NT2/D1 (cell line): ENCODE measurements around the gene NUMA1.

Experiments
- SUZ12 ChIP-seq: IDR thresholded peaks from 2 replicates; pipeline ENCODE4 v1.6.1; 2011; ENCODE audit not compliant: insufficient read length, insufficient read depth; ENCODE audit errors: extremely low read depth
- YY1 ChIP-seq: IDR thresholded peaks from 2 replicates; pipeline ENCODE4 v1.6.1; 2011; ENCODE audit not compliant: insufficient read length, insufficient read depth
- ZNF274 ChIP-seq: IDR thresholded peaks from 2 replicates; pipeline ENCODE4 v1.6.1; 2011; ENCODE audit warnings: mild to moderate bottlenecking, low read depth, low read length

- TF ChIP-seq YY1 (no peak), ZNF274 (no peak), SUZ12 (no peak)
These were observed 72.8 kb downstream of the NUMA1 start for GRCh38 chr11:72007587-72007986.
